ENCODE results near the gene CDC42SE2.

DNA sequence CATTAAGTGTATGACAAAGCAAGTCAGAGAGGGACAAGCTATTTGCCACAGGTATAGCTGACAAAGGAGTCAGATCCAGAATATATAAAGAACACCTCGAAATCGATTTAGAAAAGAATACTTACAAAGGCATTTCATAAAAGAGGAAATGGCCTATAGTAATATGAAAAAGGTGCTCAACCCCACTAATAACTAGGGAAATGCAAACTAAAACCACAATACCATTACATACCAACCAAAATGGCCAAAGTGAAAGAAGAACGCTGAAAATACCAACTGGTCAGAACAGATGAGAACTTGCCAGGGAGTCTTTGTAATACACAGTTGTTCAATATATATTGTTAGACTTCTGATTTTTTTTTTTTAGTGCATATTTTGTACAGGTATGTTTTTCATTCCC is 152.9 kb downstream of the CDC42SE2 start:
- TF ChIP-seq YY1 (IDR thresholded peaks at IDR 0.05; ENCODE audit: low read depth) (no peak), CREB1 (IDR thresholded peaks at IDR 0.05; ENCODE audit: low read depth) (no peak), TEAD4 (IDR thresholded peaks at IDR 0.05) (no peak), EP300 (IDR thresholded peaks at IDR 0.05; ENCODE audit: borderline replicate concordance) (no peak), TAF1 (IDR thresholded peaks at IDR 0.05; ENCODE audit: low read depth) (no peak), CEBPB (IDR thresholded peaks at IDR 0.05) (no peak), EGR1 (IDR thresholded peaks at IDR 0.05) (no peak), RAD21 (IDR thresholded peaks at IDR 0.05; ENCODE audit: low read depth) (no peak), FOXM1 (IDR thresholded peaks at IDR 0.05; ENCODE audit: borderline replicate concordance, low read depth) (no peak), TCF12 (IDR thresholded peaks at IDR 0.05; ENCODE audit: low read depth) (no peak), NFIC (IDR thresholded peaks at IDR 0.05) (no peak)
- TF ChIP-seq, protein P1, sequence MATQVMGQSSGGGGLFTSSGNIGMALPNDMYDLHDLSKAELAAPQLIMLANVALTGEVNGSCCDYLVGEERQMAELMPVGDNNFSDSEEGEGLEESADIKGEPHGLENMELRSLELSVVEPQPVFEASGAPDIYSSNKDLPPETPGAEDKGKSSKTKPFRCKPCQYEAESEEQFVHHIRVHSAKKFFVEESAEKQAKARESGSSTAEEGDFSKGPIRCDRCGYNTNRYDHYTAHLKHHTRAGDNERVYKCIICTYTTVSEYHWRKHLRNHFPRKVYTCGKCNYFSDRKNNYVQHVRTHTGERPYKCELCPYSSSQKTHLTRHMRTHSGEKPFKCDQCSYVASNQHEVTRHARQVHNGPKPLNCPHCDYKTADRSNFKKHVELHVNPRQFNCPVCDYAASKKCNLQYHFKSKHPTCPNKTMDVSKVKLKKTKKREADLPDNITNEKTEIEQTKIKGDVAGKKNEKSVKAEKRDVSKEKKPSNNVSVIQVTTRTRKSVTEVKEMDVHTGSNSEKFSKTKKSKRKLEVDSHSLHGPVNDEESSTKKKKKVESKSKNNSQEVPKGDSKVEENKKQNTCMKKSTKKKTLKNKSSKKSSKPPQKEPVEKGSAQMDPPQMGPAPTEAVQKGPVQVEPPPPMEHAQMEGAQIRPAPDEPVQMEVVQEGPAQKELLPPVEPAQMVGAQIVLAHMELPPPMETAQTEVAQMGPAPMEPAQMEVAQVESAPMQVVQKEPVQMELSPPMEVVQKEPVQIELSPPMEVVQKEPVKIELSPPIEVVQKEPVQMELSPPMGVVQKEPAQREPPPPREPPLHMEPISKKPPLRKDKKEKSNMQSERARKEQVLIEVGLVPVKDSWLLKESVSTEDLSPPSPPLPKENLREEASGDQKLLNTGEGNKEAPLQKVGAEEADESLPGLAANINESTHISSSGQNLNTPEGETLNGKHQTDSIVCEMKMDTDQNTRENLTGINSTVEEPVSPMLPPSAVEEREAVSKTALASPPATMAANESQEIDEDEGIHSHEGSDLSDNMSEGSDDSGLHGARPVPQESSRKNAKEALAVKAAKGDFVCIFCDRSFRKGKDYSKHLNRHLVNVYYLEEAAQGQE (IDR thresholded peaks at IDR 0.05; ENCODE audit: low read depth): no peak
- TF ChIP-seq, protein P2, sequence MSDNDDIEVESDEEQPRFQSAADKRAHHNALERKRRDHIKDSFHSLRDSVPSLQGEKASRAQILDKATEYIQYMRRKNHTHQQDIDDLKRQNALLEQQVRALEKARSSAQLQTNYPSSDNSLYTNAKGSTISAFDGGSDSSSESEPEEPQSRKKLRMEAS (IDR thresholded peaks at IDR 0.05): no peak
